Transverse colon (tissue), 3 donors: ENCODE results near the gene TMEM45B.

ENCODE experiments used
- EP300 ChIP-seq: sonication (generic); formaldehyde crosslinking; IDR thresholded peaks from one replicate; pipeline ENCODE4 v1.6.1; 2017; ENCODE audit warnings: antibody characterized with exemption, low read depth
- TF ChIP-seq, protein P1 (sequence below), 5 experiments: fragments of 200-600 bp in 3 of 5; fragments of 450-650 bp in 2 of 5; sonication (generic) in 3 of 5; IDR thresholded peaks; 1 replicate in 2 of 5; 2 replicates in 3 of 5; pipeline ENCODE4 v1.5.1; 2016 to 2017; ENCODE audit warnings: antibody characterized with exemption in 5 of 5, inconsistent platforms in 3 of 5, mild to moderate bottlenecking in 2 of 5, moderate library complexity in 1 of 5

DNA sequence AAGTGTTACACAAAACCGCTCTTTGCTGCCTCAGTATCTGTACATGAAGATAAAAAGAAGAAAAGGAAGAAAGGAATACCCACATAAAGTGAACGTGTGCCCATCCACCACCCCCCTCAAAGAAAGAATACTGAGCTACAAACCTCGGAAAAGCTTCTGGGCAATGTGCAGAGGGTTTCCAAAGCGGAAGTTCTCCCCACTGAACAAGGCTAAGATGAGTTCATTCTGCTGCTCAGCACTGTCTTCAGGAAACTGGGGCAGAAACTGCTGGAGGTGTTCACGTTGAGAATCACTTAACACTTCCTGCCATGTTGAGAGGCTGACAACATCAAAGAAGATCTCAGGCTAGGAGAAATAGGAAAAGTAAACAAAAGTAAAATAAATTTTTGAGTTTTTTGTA is 72.8 kb downstream of the TMEM45B start:
- no peak for TF ChIP-seq EP300
- TF ChIP-seq, protein P1, sequence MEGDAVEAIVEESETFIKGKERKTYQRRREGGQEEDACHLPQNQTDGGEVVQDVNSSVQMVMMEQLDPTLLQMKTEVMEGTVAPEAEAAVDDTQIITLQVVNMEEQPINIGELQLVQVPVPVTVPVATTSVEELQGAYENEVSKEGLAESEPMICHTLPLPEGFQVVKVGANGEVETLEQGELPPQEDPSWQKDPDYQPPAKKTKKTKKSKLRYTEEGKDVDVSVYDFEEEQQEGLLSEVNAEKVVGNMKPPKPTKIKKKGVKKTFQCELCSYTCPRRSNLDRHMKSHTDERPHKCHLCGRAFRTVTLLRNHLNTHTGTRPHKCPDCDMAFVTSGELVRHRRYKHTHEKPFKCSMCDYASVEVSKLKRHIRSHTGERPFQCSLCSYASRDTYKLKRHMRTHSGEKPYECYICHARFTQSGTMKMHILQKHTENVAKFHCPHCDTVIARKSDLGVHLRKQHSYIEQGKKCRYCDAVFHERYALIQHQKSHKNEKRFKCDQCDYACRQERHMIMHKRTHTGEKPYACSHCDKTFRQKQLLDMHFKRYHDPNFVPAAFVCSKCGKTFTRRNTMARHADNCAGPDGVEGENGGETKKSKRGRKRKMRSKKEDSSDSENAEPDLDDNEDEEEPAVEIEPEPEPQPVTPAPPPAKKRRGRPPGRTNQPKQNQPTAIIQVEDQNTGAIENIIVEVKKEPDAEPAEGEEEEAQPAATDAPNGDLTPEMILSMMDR (IDR thresholded peaks at IDR 0.05) = no peak
